GM19455 (cell line): ENCODE results near the gene SH3PXD2B.
"Not testable (repeated sequence)": the region's sequence is repeated elsewhere in the genome, so short reads cannot be mapped to it uniquely, and the experiment has no call there.

Experiments used
- ATAC-seq: cut with Tn5 transposase; IDR thresholded peaks from one replicate; pipeline ENCODE4 v1.9.1; 2021; ENCODE audit not compliant: unreplicated experiment

The SH3PXD2B gene

DNA sequence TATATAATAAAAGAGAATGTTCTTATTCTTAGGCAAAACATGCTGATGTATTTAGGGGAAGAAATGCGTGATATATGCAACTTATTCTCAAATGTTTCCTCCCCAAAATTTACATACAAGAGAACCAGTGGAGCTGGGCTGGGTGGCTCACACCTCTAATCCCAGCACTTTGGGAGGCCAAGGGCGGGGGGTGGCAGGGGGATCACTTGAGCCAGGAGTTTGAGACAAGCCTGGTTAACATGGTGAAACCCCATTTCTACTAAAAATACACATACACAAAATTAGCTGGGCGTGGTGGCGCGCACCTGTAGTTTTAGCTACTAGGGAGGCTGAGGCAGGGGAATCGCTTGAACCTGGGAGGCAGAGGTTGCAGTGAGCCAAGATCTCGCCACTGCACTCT is 143.3 kb downstream of the SH3PXD2B start:
- no peak for ATAC-seq

DNA sequence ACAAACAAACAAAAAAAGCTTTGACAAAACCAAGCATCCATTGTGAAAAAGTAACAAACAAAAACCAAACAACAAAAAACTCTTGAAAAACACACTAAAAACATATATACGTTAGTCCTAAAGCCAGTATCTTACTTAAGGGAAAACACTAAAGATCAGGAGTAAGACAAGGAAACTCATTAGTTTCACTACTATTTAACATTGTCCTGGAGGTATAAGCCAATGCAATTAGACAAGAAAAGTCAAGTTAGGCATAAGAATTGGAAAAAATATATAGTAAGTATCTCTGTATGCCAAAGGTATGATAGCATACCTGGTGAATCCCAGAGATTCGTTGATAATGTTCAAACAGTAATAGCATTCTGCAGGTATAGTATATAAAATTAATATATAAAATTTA is 148.9 kb downstream of the SH3PXD2B start:
- ATAC-seq: no peak

DNA sequence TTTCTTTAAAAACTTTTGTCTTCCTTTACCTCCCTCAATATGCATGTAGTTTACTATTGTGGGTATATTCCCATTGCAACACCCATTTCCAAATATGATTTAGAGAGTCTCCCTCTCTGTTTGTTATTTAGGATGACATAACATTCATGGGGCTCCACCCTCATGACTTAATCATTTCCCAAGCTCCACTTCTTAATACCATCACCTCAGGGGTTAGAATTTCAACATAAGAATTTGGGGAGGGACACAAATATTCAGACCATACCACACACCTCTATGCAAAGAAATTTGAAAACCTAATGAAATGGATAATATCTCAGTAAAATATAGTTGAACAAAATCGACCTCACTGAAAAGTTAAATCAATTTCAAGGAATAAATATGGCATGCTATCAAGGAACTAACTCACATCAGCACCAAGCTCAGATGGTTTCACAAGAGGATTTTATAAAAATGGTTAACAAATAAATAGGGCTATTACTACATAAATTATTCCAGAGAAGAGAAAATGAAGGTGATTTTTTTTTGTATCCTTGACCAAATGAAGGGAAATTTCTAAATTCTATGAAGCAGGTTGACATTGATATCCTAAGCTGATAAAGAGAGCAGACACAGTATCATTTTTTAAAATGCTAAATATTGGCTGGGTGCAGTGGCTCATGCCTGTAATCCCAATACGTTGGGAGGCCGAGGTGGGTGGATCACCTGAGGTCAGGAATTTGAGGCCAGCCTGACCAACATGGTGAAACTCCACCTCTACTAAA is 150.6 kb downstream of the SH3PXD2B start:
- no peak for ATAC-seq

DNA sequence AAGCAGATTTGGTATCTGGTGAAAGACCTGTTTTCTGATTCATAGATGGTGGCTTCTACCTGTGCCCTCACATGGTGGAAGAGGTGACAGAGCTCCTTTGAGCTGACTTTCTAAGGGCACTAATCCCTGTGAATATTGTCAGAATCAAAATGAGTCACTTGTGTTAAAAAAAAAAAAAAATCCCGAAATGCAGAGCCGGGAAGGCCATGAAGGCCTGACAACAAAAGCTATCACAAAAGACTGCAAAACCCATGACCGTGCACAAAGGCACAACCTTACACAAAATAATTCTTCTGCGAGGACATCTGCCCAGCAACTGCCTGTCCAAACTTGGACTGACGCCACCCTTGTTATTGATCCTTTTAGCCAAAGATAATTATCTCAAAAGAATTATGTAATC is 151.2 kb downstream of the SH3PXD2B start:
- no peak for ATAC-seq

DNA sequence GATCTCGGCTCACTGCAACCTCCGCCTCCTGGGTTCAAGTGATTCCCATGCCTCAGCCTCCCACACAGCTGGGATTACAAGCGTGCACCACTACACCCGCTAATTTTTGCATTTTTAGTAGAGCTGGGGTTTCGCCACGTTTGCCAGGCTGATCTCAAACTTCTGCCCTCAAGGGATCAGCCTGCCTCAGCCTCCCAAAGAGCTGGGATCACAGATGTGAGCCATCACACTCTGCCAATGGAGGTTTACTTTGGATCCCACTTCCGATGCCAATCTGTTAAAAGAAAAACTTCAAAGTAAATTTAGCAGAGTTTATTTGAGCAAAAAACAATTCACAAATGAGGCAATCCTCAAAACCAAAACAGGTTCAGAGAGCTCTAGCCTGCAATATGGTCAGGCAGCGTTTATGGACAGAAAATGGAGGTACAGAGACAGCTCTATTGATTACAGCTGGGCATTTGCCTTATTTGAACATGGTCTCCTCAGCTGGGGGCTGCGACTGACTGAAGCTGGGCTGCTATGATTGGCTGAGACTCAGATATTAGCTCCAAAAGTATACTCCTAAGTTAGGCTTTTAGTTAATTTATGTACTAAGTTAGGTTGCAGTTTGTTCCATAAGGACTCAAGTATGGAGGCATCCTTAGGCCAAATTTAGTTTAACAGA is 152.1 kb downstream of the SH3PXD2B start:
- no peak for ATAC-seq

DNA sequence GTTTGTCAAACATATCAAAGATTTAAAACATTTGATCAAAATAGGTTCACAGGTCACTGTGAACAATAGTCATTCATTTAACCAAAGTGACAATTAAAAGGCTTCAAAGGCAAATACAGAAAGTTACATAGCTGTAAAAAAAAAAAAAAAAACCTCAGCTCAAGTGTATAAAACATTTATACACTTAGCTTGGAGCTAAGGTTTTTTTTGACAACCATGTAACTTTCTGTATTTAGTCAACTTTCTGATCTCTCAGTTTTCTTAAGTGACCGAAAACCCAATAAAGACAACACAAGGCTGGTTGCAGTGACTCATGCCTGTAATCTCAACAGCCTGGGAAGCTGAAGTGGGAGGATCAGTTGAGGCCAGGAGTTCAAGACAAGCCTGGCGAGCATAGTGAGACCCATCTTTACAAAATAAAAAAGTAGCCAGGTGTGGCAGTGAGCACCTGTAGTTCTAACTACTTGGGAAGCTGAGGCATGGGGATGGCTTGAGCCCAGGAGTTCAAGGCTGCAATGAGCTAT is 154.3 kb downstream of the SH3PXD2B start:
- no peak for ATAC-seq

DNA sequence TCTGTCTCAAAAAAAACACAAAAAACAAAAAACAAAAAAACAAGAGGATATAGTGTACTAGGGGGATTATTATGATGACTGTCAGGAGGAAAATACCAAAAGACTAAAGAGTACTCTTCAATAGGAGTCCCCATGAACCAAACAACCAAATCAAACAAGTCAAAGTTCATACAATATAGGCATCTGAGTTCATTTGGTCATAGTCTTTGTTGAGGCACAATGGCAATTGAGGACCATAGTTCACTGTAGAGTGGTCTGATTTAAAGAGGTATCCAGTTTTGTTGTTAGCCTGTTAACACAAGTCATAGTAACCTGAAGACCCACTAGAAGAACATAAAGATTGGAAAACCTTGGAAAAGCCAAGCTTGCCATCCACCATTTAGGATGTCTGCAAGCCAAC is 159.5 kb downstream of the SH3PXD2B start:
- no peak for ATAC-seq

DNA sequence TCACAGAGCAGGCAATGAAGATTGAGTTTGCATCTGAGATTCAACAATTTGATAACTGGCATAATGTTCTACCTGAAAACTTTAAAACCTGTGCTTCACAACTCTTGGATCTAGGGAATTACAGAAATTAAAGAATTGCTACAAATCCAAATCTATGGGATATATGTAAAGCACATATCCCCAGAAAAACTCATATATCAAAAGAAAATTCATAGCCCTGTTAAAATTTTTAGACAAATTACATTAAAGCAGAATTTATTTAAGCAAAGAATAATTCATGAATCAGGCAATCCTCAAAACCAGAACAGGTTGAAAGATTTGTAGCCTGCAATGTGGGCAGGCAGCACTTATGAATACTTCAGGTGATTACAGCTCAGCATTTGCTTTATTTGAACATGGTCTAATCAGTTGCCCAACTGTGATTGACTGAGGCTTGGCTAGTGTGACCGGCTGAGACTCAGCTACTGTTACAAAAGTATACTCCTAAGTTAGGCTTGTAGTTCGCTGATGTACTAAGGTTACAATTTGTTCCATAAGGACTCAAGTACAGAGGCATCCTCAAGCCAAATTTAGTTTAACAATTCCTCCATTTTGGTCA is 160.5 kb downstream of the SH3PXD2B start:
- no peak for ATAC-seq

DNA sequence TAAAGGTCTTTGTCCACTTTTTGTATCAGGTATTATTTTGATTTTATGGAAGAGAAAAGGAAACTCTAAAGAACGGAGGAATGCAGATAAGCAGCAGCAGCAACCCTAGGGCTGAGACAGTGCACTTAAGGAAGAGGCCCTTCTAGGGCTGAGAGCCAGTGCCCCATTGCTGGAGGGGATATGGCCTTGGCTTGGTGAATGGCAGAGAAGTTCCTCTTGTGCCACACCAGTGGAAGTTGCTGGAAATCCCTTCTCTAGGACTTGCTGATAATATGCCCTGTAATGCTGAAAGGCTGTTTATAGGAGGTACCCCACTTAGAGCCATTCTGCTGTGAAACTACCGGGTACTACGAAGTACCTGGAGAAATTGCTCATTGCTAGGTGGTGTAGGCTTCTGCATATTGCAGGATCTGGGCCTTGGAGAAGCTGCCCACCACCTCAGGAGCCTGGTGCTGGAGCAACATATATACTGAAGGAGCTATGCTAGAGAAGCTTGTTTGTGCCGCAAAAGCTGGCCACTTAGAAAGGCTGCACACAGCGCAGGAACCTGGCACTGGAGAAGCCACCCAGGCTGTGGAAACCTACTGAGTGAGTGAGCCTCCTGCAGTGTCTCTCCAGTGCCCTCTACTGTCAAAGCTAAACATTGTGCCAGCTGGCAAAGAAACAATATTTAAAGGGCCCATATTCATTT is 161.1 kb downstream of the SH3PXD2B start:
- ATAC-seq: peak; percentile 88

DNA sequence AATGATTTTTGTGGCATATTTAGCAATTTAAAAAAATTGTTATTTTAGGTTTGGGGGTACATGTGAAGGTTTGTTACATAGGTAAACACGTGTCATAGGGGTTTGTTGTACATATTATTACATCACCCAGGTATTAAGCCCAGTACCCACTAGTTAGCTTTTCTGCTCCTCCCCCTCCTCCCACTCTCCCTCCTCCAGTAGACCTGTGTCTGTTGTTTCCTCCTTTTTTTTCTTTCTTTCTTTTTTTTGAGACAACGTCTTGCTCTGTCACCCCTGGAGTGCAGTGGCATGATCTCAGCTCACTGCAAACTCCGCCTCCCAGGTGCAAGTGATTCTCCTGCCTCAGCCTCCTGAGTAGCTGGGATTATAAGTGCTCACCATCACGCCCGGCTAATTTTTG is 162.5 kb downstream of the SH3PXD2B start:
- not testable (repeated sequence) for ATAC-seq

DNA sequence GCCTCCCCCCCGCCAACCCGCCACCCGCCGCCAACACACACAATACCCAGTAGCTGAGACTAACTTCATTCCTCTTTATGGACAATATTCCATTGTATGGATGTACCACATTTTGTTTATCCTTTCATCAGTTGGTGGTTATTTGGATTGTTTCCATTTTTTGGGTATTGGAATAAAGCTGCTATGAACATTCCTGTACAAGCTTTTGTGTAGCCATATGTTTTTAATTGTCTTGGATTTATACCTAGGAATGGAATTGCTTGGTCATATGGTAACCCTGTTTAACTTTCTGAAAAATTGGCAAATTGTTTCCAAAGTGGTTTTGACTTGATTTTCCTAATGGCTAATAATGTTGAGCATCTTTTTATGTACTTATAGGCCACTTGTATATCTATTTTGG is 165.9 kb downstream of the SH3PXD2B start:
- ATAC-seq: no peak

DNA sequence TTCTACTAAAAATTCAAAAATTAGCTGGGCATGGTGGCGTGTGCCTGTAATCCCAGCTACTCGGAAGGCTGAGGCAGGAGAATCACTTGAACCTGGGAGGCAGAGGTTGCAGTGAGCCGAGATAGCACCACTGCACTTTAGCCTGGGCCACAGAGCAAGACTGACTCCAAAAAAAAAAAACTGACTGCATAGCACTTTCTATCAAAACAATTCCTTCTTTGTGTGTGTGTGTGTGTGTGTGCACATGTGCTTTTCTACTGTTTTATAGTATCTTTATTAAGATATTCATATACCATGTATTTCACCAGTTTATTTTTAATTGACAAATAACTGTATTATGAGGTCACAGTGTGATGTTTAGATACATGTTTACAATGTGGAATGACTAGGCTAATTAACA is 167.2 kb downstream of the SH3PXD2B start:
- not testable (repeated sequence) for ATAC-seq

DNA sequence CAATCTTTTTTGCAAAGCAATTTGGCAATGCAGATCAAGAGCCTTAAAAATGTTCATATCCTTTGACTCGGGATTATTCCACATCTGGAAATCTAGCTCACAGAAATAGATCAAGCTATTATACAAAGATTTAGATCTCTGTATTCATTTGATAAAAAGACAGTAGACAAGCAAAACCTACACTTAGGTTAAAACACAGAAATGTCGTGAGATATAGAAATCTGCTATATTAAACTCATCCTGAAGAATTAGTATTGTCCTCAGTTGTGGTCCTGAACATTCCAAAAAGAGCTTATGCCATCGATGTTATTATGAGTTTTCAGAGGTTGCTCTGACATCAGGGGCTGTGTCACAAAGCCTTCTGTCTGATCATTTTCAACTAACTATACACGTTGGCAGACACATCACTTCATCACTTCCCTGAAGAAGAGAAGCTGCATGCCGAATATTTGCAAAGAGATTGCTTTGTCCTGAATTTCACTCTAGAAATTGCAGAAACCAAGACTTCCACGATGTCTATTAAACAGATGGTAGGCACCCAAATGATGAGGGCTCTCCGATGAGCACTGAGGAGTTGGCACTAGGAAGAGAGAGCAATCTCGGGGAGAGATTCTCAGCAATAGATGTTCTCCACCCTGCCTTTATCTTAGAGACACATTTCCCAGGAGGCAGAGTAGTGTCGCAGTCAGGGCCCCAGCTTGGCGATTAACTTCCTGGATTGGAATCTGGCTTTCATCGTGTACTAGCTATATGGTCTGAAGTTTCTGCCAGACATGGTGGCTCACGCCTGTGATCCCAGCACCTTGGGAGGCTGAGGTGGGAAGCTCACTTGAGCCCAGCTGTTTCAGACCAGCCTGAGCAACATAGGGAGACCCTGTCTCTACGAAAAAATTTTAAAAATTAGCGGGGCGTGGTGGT is 168.8 kb downstream of the SH3PXD2B start:
- ATAC-seq: no peak

DNA sequence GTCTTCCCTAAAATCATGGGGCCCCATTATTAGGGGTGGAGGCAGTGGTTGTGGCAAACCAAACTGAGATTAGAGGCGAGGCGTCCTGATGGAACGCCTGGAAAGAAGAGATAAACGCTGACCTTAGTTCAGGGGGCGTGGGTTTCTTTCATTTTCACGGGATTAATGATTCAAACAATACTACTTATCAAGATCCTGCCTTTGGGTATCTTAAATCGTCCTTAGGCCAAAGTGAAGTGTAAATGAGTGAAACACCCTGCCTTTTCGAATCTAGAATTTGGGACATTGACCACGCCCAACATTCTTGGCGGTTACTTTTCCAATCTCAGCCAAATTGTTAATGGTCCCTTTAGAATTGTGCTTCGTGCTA is 169.7 kb downstream of the SH3PXD2B start:
- ATAC-seq: no peak

DNA sequence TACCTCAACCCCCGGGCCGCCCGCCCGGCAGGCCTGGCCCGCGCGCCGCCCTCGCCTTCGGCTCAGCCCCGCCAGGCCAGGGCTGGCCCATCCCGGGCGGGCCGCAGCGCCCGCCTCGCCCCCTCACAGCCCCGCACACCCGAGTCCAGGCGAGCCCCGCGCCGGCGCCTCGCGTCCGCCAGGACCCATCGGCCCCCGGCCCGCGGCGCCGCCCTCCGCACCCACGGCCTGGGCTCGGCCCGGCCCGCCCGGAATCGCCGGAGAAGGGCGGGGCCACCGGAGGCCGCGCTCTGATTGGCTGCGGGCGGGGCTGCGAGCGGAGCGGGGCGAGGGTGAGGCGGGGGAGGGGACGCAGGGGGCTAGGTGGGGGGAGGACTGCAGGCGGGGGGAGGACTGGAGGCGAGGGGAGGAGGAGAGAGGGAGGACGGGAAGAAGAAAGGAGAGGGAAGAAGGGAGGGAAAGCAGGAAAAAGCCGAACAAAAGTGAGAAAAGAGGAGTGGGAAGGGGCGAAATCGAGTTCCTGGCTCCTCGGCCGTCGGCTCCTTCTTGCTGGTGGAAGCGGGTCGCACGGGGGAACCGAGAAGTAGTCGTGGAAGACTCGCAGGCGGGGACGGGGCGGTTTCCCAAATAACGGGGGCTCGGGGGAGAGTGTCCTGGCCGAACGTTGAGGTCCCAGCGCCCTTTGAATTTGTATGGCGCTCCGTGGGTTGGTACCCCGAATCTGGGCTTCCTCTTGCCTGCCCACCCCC is 170.3 kb downstream of the SH3PXD2B start:
- ATAC-seq: peak; percentile 81

DNA sequence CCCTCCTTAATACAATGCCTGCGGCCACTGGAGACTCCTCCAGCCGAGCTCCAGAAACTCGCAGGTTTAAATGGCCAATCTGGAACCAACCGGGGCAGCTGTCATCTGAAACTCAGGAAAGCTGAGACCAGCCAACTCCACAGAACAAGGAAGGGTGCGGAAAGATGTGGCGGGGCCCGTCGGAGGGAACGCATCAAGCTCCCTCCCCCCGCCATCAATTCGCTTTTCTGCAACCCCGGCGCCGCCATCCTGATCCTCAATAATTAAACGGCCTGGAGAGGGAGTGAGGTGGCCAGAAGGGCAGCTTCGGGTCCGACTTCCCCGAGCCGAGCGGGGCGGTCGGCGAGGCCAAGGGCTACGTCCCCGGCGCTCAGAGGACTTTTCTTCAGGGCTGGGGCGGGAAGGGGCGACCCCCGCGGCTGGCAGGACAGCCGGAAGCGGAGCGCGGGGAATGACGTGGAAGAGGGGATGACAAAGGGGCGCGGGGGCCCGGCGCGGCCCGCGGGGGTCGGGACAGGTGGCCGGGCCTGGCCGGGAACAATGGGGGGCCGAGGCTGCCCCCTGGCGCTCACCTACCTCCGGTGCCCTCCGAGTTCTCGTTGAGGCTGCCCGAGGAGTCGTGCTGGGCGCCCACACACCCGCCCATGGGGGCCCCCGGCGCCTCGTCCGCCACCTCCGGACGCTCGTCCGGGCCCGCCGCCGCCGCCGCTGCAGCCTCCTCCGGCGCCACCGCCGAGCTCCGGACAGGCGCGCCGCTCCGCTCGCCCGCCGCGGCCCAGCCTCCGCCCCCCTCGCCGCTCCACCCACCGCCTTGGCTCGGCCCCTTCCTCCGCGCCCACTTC is 171.1 kb downstream of the SH3PXD2B start, which contains the start of gene UBTD2:
Gene UBTD2 (minus strand): TSS at position 745 of the 842 bp plus-strand sequence. CDS start 99 bp downstream, at position 646.
- ATAC-seq: peak; percentile 88

DNA sequence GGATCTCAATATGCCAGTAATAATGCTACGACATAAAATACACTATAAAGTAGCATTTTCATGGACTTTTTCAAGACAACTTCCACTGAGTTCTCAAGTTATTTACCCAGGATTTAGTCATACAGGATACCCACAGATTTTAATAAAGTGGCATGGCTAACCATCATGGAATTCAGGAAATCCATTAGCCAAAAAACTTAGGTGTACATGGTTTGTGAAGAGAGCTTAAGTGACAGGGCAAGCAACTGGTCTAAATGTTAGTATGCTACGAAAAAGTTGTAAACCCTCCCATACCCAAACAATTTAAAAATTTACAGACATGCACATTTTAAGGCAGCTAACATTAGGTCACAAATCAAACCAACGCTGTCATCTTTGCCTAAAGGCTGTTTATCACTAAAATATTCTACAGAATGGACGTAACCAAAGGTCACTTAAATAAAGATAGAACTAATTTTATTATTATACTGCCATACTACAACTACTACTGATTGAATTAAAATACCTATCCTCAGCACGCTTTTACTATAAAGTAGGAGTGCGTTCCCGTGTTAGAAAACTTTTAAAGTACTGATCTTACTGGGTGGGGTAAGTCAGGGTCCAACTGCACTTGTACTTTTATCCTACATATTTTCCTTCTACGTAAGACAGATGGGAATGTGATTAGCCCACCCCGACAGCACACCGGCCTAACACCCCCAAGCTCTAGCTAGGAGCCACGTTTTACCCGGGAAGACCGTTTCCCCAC is 171.9 kb downstream of the SH3PXD2B start:
- no peak for ATAC-seq

DNA sequence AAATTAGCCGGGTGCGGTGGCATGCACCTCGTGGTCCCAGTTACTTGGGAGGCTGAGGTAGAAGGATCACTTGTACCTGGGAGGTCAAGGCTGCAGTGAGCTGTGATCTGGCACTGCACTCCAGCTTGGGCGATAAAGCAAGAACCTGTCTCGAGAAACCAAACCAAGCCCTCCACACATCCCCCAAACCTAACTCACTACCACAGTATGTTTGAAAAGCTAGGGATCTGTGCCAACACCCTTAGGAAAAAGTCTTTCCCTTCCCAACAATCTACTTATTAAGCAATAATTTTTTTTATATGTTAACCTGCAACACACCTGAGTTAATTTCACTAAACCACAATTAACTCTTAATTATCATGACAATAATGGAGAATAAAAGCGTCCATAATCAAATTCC is 173.0 kb downstream of the SH3PXD2B start:
- no peak for ATAC-seq
